Activated T-cell treated with anti-CD3 and anti-CD28 coated beads, Interleukin-2, amount 50 U/mL, for 48 hours (primary cell): ENCODE results near the gene MGST2.
A peak's percentile ranks its signal among the peaks of the same experiment; 100 is the strongest.

Experiments used
- DNase-seq, 2 experiments: peaks; one replicate each; pipeline ENCODE4 v3.0.0-alpha.2; 2020

The MGST2 gene

DNA sequence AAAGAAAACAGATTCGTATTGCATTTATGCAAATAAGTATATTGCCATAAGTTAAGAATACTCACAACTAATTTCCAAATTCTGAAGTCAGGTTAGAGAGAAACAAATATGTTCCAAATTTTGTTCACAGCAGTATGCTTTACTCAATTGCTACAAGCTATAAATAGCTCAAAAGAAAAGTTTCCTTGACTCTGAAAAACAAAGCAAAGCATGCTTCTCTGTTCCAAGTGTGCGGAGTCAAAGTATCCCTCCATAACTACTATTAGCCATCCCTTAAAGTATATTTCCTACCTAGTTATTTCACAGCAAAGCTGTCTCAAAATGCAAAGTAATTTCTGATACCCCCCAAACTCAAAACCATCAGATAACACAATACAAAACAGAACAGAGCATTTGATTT lies 47.3 kb downstream of the MGST2 start:
- no peak for DNase-seq

- DNase-seq: no peak
These were observed 50.2 kb downstream of the MGST2 start for GRCh38 chr4:139715746-139716391.

DNA sequence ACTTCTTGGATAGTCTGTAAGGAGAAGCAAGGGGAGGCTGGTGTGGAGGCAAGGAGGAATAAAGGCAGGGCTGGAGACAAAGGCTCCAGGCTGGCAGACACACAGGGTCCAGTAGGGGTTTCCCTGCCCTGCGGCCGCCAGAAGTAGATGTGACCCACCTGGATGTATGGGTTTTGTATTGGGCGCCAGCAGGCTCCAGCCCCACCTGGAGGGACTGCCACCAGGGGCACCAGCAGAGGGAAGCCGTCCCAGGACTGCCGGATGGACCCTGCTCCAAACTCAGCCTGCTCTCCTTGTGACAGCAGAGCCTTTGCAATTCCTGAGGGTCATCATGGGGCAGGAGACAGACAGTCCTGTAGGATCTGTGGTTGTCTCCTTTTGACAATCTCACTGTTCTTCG lies 52.7 kb downstream of the MGST2 start:
- no peak for DNase-seq

- no peak for DNase-seq
These were observed 53.2 kb downstream of the MGST2 start for GRCh38 chr4:139718833-139719232.

- DNase-seq: no peak
These were observed 53.9 kb downstream of the MGST2 start for GRCh38 chr4:139719381-139720101.

DNA sequence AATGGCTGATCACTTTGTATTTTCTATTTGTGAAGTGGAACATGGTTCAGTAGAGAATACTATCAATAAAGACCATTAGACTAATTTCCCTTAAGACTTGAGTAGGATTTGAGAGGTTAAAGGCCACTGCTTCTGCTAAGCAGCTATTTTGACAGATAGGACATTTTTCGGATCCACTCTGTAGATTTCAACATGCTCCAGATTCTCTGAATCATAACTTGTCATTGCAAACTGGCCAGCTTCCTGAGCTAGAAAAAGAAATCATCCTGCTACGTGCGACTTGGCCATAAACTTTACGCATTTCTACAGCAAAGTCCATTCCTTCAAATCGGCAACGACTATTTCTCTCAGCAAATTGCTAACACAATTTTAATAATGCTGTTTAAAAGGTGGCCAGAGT lies 55.2 kb downstream of the MGST2 start:
- no peak for DNase-seq

DNA sequence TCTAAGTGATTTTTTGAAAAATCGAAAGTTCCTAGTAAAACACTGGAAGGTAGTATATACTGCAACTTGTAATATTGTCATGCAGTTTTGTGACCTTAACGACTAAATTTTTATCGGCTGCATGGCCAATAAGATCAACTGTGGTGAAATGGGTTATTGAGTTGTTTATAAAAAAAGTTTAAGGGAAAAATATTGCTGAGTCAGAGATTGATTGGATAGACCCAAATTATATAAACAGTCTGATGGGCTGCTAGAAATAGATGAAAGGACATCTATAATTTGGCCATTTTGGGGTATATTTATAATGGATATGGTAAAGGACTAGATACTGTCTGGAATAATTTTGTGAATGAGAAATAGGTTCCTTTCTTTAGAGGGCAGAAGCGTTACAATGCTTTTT lies 56.2 kb downstream of the MGST2 start:
- DNase-seq: no peak

- DNase-seq: no peak
These were observed 59.6 kb downstream of the MGST2 start for GRCh38 chr4:139725236-139725635.

DNA sequence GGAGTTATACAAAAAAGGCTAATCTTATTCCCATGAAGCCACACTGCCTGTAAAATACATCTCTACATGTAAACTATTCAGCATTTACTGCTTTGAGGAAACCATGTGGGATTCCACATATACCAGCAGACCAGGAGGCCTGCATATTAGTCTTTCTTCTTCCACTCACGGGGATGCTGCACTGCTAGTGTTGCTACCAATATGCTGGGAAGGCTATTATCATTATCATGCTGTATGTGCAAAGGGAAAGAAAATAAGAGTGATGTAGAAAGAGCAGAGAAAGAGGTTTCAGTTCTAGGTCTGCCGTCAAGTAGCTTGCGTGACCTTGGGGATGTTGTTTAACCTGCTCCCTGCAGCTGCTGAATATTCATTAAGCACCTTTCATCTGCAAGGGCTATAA lies 61.0 kb downstream of the MGST2 start:
- no peak for DNase-seq

DNA sequence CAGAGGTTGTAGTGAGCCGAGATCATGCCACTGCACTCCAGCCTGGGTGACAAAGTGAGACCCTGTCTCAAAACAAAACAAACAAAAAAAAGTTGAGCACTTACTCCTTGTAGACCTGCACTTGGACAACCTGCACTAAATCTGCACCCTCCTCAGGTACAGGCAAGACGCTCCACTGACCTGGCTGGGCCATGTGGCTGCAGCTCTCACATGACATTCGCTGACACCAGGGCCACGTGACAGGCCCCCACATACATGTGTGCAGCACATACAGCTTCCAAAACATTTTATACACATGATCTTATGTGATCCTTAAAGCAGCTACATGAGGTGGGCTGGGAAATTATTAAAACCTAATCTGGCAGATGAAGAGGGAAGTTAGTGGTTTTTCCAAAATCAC lies 62.5 kb downstream of the MGST2 start:
- DNase-seq: no peak

GRCh38 chr4:139728840-139729239 lies 63.2 kb downstream of the MGST2 start:
- no peak for DNase-seq

DNA sequence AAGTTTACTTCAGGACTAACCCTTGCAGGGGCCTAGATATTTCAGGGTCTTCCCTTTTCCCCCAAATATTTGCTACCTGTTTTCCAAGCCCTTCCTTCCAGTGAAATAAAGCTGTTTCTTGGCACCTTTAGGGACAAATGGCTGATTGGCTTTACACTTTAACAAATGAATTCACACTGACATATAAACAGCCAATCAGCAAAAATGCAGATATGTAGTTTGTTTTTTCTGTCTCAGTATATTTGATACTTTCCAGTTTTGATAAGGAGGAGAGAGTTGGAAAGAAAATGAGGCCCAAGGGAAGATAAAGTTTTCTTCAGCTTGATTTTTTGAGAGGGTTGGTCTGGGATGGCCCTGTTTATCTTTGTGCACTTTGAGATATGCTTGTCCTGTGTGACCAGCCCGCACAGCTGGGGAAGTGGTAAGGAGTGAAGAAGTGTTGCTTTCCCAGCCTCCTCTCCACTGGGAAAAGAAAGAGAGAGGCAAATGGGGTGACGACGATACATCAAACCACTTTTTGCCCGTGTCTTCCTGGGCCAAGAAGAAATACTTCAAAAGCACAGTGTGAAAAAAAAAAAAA lies 67.5 kb downstream of the MGST2 start:
- no peak for DNase-seq

DNA sequence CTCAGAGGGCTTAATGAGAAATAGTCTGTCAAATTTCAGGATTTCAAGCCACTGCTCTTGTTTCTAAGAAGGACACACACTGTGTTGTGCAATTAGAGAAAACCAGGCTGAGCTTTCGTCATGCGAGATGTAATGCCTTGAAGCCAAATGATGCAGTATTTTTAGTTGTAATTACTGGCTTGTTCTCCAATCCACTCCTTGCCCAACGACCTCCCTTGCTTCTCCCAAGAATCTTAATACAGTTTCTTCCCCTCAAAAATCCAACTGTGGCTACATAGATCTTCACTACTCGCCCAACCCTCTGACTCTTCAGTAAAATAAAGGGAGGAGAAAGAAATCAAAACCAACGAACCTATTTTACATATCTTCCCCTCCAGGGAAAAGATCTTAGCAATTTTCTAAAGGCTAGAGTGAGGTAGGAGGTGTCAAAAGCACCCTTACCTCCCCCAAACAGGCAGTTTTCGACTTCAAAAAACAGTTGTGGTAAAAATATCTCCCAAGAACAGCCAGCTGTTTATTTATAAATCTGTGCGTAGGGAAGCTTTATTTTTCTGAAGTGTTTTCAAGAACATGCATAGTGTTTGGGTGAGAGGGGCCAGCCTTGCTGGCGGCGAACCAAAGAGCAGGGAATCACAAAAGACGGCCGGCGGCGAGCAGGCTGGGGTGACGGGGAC lies 68.7 kb downstream of the MGST2 start:
- no peak for DNase-seq

- DNase-seq: peak; percentile 76 to 81
These were observed 69.3 kb downstream of the MGST2 start for GRCh38 chr4:139734875-139735380.

DNA sequence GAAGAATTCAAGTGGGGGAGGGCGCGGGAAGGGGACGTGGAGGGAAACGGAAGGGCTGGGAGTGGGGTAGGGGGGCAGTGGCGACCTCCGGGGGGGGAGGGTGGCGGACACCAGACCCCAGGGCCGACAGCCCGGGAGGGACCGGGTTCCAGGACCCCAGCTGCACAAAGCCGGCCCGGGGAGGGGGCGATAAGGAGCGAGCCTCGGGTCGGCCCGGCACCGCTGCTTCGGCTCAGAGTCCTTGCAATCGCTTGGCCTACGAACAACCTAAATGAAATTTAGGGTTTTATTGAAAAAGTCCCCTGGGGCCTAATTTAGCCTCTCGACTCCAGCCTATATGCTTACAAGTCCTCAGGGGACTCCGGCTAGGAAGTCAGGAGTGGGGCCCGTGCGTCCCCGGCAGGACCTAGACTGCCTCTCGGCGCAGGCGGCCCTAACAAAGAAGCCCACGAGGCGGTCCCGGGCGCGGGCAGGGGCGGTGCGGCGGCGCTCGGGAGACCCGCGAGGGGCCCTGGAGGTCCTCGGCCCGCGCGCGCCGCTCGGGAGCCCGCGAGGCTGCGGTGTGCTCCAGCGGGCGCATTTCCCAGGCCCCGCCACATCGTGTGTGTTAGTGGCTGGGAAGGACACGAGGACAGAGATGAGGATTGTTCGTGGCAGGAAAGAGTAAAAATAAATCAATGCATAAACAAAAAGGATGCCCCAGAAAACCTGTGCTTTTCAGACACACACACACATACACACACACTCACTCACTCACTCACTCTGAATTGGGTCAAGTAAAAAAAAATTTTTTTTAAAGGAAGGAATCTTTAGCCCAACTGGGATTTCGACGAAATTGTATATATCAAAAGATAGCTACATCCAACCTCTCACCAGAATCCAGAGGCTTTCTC lies 70.0 kb downstream of the MGST2 start:
- peak; percentile 26 to 37 for DNase-seq

GRCh38 chr4:139736274-139736660 lies 70.6 kb downstream of the MGST2 start:
- no peak for DNase-seq

DNA sequence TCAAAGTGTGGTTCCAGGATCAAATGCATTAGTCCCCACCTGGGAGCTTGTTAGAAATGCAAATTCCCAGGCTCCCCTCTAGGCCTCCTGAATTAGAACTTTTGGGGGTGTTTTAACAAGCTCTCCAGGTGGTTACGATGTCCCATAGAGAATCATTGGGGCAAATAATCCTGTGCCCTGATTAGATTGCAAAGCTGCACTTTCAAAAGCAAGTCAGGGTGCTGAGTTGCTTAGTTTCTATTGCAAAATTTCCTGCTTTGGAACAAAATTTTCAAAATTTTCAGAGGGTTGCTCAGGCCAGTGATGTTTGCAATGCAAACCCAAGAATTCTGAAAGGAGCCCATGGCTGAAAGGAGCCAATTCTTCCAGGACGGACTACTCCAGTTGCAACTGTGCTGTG lies 71.0 kb downstream of the MGST2 start:
- no peak for DNase-seq

GRCh38 chr4:139738846-139739613 lies 73.4 kb downstream of the MGST2 start:
- DNase-seq: no peak

GRCh38 chr4:139740121-139740520 lies 74.5 kb downstream of the MGST2 start:
- no peak for DNase-seq

- DNase-seq: no peak
These were observed 75.0 kb downstream of the MGST2 start for GRCh38 chr4:139740531-139741041.

- no peak for DNase-seq
These were observed 77.4 kb downstream of the MGST2 start for GRCh38 chr4:139743027-139743426.

- no peak for DNase-seq
These were observed 78.6 kb downstream of the MGST2 start for GRCh38 chr4:139744232-139744631.
